Measurements from ENCODE around the gene SNED1.

The SNED1 gene

GRCh38 chr2:241133436-241133820 is 135.0 kb downstream of the SNED1 start:
- no peak for DNase-seq

GRCh38 chr2:241134711-241135110 is 136.3 kb downstream of the SNED1 start:
- DNase-seq, result no peak

- no peak for DNase-seq
Measured at GRCh38 chr2:241135737-241136136, 137.3 kb downstream of the SNED1 start.

GRCh38 chr2:241136191-241136590 is 137.8 kb downstream of the SNED1 start:
- no peak for DNase-seq

GRCh38 chr2:241136661-241137260 is 138.3 kb downstream of the SNED1 start:
- no peak for DNase-seq

- no peak for DNase-seq
Measured at GRCh38 chr2:241137276-241138190, 139.1 kb downstream of the SNED1 start.

GRCh38 chr2:241138471-241138870 is 140.1 kb downstream of the SNED1 start:
- DNase-seq, result no peak

GRCh38 chr2:241139531-241140444 is 141.4 kb downstream of the SNED1 start:
- DNase-seq, result no peak

GRCh38 chr2:241140445-241140840 is 142.0 kb downstream of the SNED1 start:
- no peak for DNase-seq

GRCh38 chr2:241141214-241141770 is 142.9 kb downstream of the SNED1 start:
- no peak for DNase-seq

- no peak for DNase-seq
Measured at GRCh38 chr2:241142063-241142462, 143.6 kb downstream of the SNED1 start.

GRCh38 chr2:241142593-241142992 is 144.2 kb downstream of the SNED1 start:
- DNase-seq, result no peak
